Transverse colon (tissue), 4 donors: ENCODE measurements around the gene SUGCT.

Experiments used
- EP300 ChIP-seq: sonication (generic); formaldehyde crosslinking; IDR thresholded peaks from one replicate; pipeline ENCODE4 v1.6.1; 2017; ENCODE audit warnings: antibody characterized with exemption, low read depth
- POLR2A ChIP-seq: fragments of 450-650 bp; IDR thresholded peaks from one replicate; pipeline ENCODE4 v1.6.1; 2016; ENCODE audit warnings: antibody characterized with exemption, mild to moderate bottlenecking, moderate library complexity
- POLR2AphosphoS5 ChIP-seq, 3 donors: sonication (generic); formaldehyde crosslinking; IDR thresholded peaks; one replicate each; pipeline ENCODE4 v1.6.1; 2016; ENCODE audit warnings: antibody characterized with exemption in 3 of 3
- TF ChIP-seq, protein P1 (sequence below), 5 experiments: fragments of 200-600 bp in 3 of 5; fragments of 450-650 bp in 2 of 5; sonication (generic) in 3 of 5; IDR thresholded peaks; 1 replicate in 2 of 5; 2 replicates in 3 of 5; pipeline ENCODE4 v1.5.1; 2016 to 2017; ENCODE audit warnings: antibody characterized with exemption in 5 of 5, inconsistent platforms in 3 of 5, mild to moderate bottlenecking in 2 of 5, moderate library complexity in 1 of 5

DNA sequence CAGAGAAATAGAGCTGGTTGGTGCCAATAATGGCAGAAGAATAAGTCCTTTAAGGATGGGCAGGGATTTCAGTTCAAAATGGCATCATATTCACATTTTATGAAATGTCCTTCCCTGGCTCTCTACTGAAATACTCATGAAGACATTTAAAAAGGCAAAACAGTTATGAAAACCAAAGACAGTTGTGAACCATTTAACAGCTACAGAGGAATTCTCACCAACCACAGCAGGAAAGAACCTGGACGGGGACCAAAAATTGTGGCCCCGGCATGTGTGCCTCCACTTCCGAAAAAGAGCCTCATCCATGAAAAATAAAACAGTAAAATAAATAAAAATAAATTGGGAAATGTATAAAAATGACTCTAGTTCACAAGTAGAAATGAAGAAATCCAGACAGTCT lies 539.5 kb downstream of the SUGCT start:
- TF ChIP-seq, protein P1, sequence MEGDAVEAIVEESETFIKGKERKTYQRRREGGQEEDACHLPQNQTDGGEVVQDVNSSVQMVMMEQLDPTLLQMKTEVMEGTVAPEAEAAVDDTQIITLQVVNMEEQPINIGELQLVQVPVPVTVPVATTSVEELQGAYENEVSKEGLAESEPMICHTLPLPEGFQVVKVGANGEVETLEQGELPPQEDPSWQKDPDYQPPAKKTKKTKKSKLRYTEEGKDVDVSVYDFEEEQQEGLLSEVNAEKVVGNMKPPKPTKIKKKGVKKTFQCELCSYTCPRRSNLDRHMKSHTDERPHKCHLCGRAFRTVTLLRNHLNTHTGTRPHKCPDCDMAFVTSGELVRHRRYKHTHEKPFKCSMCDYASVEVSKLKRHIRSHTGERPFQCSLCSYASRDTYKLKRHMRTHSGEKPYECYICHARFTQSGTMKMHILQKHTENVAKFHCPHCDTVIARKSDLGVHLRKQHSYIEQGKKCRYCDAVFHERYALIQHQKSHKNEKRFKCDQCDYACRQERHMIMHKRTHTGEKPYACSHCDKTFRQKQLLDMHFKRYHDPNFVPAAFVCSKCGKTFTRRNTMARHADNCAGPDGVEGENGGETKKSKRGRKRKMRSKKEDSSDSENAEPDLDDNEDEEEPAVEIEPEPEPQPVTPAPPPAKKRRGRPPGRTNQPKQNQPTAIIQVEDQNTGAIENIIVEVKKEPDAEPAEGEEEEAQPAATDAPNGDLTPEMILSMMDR (IDR thresholded peaks at IDR 0.05), result no peak
- TF ChIP-seq POLR2A (no peak), POLR2AphosphoS5 (IDR thresholded peaks at IDR 0.05) (no peak), EP300 (no peak)
